ENCODE data around the gene SIGLEC9.

Gene SIGLEC9

GRCh38 chr19:51102991-51103390 is 21.7 kb upstream of the SIGLEC9 start:
- Histone ChIP-seq H3F3A (ENCODE audit: insufficient read depth, low read length) (no peaks in the 10 kb centered on the region), H3K9ac (ENCODE audit: low read length) (no peak overlapping the region), H3K36me3 (ENCODE audit: insufficient read depth, low read length) (peaks cover 39% of the 10 kb centered on the region; the same call in 1 of the 2 replicates), H3K4me2 (ENCODE audit: low read length) (no peak overlapping the region), H3K27me3 (ENCODE audit: insufficient read depth, low read length) (no peaks in the 10 kb centered on the region), H3K27ac (ENCODE audit: low read depth, low read length, poor library complexity, severe bottlenecking) (no peak overlapping the region), H3K9me3 (ENCODE audit: low read length) (no peaks in the 10 kb centered on the region), H3K9me2 (ENCODE audit: low read depth, low read length) (no peaks in the 10 kb centered on the region), H3K4me3 (ENCODE audit: low read depth, low read length, poor library complexity, severe bottlenecking) (no peak overlapping the region), H3K79me2 (ENCODE audit: insufficient read depth, low read length) (no peaks in the 10 kb centered on the region), H3K4me1 (ENCODE audit: insufficient read depth, low read length, severe bottlenecking) (peaks cover 9% of the 10 kb centered on the region), H2AFZ (ENCODE audit: low read length) (no peak overlapping the region), H4K20me1 (ENCODE audit: insufficient read depth, low read length) (no peaks in the 10 kb centered on the region)
- TF ChIP-seq CTCF (IDR thresholded peaks at IDR 0.05; ENCODE audit: low read length), result no peak
- no peak for TF ChIP-seq EZH2 (IDR thresholded peaks at IDR 0.05; ENCODE audit: borderline replicate concordance, low read length)

GRCh38 chr19:51103926-51104341 is 20.8 kb upstream of the SIGLEC9 start:
- no peaks in the 10 kb centered on the region for H3K9me3 ChIP-seq (ENCODE audit: low read length)
- no peak overlapping the region for H2AFZ ChIP-seq (ENCODE audit: low read length)
- H3K4me2 ChIP-seq (ENCODE audit: low read length), result no peak overlapping the region
- no peaks in the 10 kb centered on the region for H4K20me1 ChIP-seq (ENCODE audit: insufficient read depth, low read length)
- H3F3A ChIP-seq (ENCODE audit: insufficient read depth, low read length), result no peaks in the 10 kb centered on the region
- H3K27ac ChIP-seq (ENCODE audit: low read depth, low read length, poor library complexity, severe bottlenecking), result no peak overlapping the region
- no peaks in the 10 kb centered on the region for H3K27me3 ChIP-seq (ENCODE audit: insufficient read depth, low read length)
- peaks cover 35% of the 10 kb centered on the region; the same call in 1 of the 2 replicates for H3K36me3 ChIP-seq (ENCODE audit: insufficient read depth, low read length)
- H3K9me2 ChIP-seq (ENCODE audit: low read depth, low read length), result no peaks in the 10 kb centered on the region
- TF ChIP-seq EZH2 (IDR thresholded peaks at IDR 0.05; ENCODE audit: borderline replicate concordance, low read length) (no peak), CTCF (IDR thresholded peaks at IDR 0.05; ENCODE audit: low read length) (no peak)
- no peak overlapping the region for H3K9ac ChIP-seq (ENCODE audit: low read length)
- H3K4me3 ChIP-seq (ENCODE audit: low read depth, low read length, poor library complexity, severe bottlenecking), result no peak overlapping the region
- H3K79me2 ChIP-seq (ENCODE audit: insufficient read depth, low read length), result no peaks in the 10 kb centered on the region
- peaks cover 12% of the 10 kb centered on the region for H3K4me1 ChIP-seq (ENCODE audit: insufficient read depth, low read length, severe bottlenecking)

- TF ChIP-seq CTCF (IDR thresholded peaks at IDR 0.05; ENCODE audit: low read length) (peak; percentile 41; the same call in 1 of the 2 replicates), EZH2 (IDR thresholded peaks at IDR 0.05; ENCODE audit: borderline replicate concordance, low read length) (no peak)
- H3K9me2 ChIP-seq (ENCODE audit: low read depth, low read length), result no peaks in the 10 kb centered on the region
- H3K4me2 ChIP-seq (ENCODE audit: low read length), result peak overlapping the region; percentile 90
- peak overlapping the region; percentile 84 for H3K4me3 ChIP-seq (ENCODE audit: low read depth, low read length, poor library complexity, severe bottlenecking)
- H3K36me3 ChIP-seq (ENCODE audit: insufficient read depth, low read length), result peaks cover 13% of the 10 kb centered on the region; the same call in 1 of the 2 replicates
- H4K20me1 ChIP-seq (ENCODE audit: insufficient read depth, low read length), result no peaks in the 10 kb centered on the region
- no peaks in the 10 kb centered on the region for H3F3A ChIP-seq (ENCODE audit: insufficient read depth, low read length)
- H3K9ac ChIP-seq (ENCODE audit: low read length), result peak overlapping the region; percentile 81
- H3K27me3 ChIP-seq (ENCODE audit: insufficient read depth, low read length), result no peaks in the 10 kb centered on the region
- no peak overlapping the region for H2AFZ ChIP-seq (ENCODE audit: low read length)
- no peak overlapping the region for H3K27ac ChIP-seq (ENCODE audit: low read depth, low read length, poor library complexity, severe bottlenecking)
- H3K79me2 ChIP-seq (ENCODE audit: insufficient read depth, low read length), result no peaks in the 10 kb centered on the region
- H3K9me3 ChIP-seq (ENCODE audit: low read length), result no peaks in the 10 kb centered on the region
- peaks cover 14% of the 10 kb centered on the region for H3K4me1 ChIP-seq (ENCODE audit: insufficient read depth, low read length, severe bottlenecking)
These were observed 17.2 kb upstream of the SIGLEC9 start for GRCh38 chr19:51107406-51108065.
